Caco-2 (cell line): ENCODE measurements around the gene ISLR. TPM values are rescaled to one million over a fixed set of nuclear protein-coding genes. Genes with fewer than 3 reads are reported as not detected.

Experiments used
- BruUV-seq: library from RNA; stranded (reverse); fragments of 400-500 nt; replicated peaks from 2 replicates; lab custom pipeline; 2021; lab: Mats Ljungman, UMichigan
- CTCF ChIA-PET: fragments of 300-600 bp; sonication (Branson Sonifier 250); formaldehyde crosslinking; loops from one replicate; lab custom pipeline; 2022; ENCODE audit warnings: antibody characterized with exemption; lab: Charles Lee
- POLR2A ChIA-PET: fragments of 300-600 bp; sonication (Branson Sonifier 250); formaldehyde crosslinking; loops from one replicate; lab custom pipeline; 2022; ENCODE audit warnings: antibody characterized with exemption; lab: Charles Lee
- DNase-seq, 2 experiments: peaks; one replicate each; pipeline versions ENCODE4 v3.0.0 to v3.0.0-alpha.2; 2020 to 2022
- H3K27me3 ChIP-seq: replicated peaks from 2 replicates; pipeline ENCODE4 v1.6.0; 2011; ENCODE audit warnings: low read length; ENCODE audit not compliant: control insufficient read depth, insufficient read depth
- H3K36me3 ChIP-seq: 2 replicates; pipeline ENCODE4 v1.5.1; 2011; ENCODE audit warnings: low read length; ENCODE audit not compliant: control insufficient read depth, insufficient read depth
- H3K4me1 ChIP-seq: fragments of 250-450 bp; sonication (Bioruptor Pico); 2 replicates; pipeline ENCODE4 v1.5.1; 2020; ENCODE audit warnings: mild to moderate bottlenecking
- H3K4me3 ChIP-seq: 2 replicates; pipeline ENCODE4 v1.5.1; 2011; ENCODE audit warnings: low read depth, mild to moderate bottlenecking, control low read depth, low read length
- H3K9me3 ChIP-seq: fragments of 250-450 bp; sonication (Bioruptor Pico); 2 replicates; pipeline ENCODE4 v1.5.1; 2020; ENCODE audit warnings: mild to moderate bottlenecking, moderate library complexity
- H3K27ac Mint-ChIP-seq: one replicate; pipeline ENCODE4 v1.8.0; 2022; ENCODE audit warnings: mixed read lengths; ENCODE audit not compliant: unreplicated experiment
- H3K27me3 Mint-ChIP-seq: one replicate; pipeline ENCODE4 v1.8.0; 2022; ENCODE audit warnings: mixed read lengths; ENCODE audit not compliant: insufficient read depth, unreplicated experiment
- H3K36me3 Mint-ChIP-seq: one replicate; pipeline ENCODE4 v1.8.0; 2022; ENCODE audit warnings: mild to moderate bottlenecking, mixed read lengths; ENCODE audit not compliant: insufficient read depth, unreplicated experiment
- H3K4me1 Mint-ChIP-seq: one replicate; pipeline ENCODE4 v1.8.0; 2022; ENCODE audit warnings: low read depth, mixed read lengths; ENCODE audit not compliant: unreplicated experiment
- H3K4me3 Mint-ChIP-seq: one replicate; pipeline ENCODE4 v1.8.0; 2022; ENCODE audit warnings: mild to moderate bottlenecking, moderate library complexity, mixed read lengths; ENCODE audit not compliant: unreplicated experiment
- H3K9me3 Mint-ChIP-seq: one replicate; pipeline ENCODE4 v1.8.0; 2022; ENCODE audit warnings: mixed read lengths; ENCODE audit not compliant: unreplicated experiment
- CTCF ChIP-seq, 2 experiments: fragments of 200-600 bp in 1 of 2; IDR thresholded peaks; 1 replicate in 1 of 2; 2 replicates in 1 of 2; pipeline versions ENCODE4 v1.5.1 to v1.8.0; 2011 to 2022; ENCODE audit warnings: antibody characterized with exemption in 1 of 2, control low read depth in 1 of 2, inconsistent platforms in 1 of 2, low read depth in 1 of 2, low read length in 1 of 2, mild to moderate bottlenecking in 1 of 2, moderate library complexity in 1 of 2; ENCODE audit not compliant: insufficient read depth in 1 of 2, severe bottlenecking in 1 of 2, unreplicated experiment in 1 of 2
- intact Hi-C: fragments of 100-400 bp; cut with micrococcal nuclease; formaldehyde crosslinking; loops from one replicate; pipeline ENCODE4 v1.10.0; 2022; ENCODE audit not compliant: unreplicated experiment
- total RNA-seq: library from RNA; stranded (reverse); gene quantifications from 2 replicates; pipeline ENCODE4 v1.2.3, GENCODE V29; 2022

ISLR gene
- total RNA-seq, 1 experiment from 2014 or later: not detected

- no TSS peak for BruUV-seq
- no peaks in the 10 kb centered on the region for H3K9me3 Mint-ChIP-seq
- no peaks in the 10 kb centered on the region for H3K4me1 Mint-ChIP-seq
- no peaks in the 10 kb centered on the region for H3K36me3 Mint-ChIP-seq
- Histone ChIP-seq H3K36me3 (no peaks in the 10 kb centered on the region), H3K9me3 (no peaks in the 10 kb centered on the region), H3K27me3 (peaks cover 4% of the 10 kb centered on the region), H3K4me3 (no peak overlapping the region), H3K4me1 (no peaks in the 10 kb centered on the region)
- no peak overlapping the region for H3K4me3 Mint-ChIP-seq
- intact Hi-C loops: no loop called here
- peaks cover 47% of the 10 kb centered on the region for H3K27me3 Mint-ChIP-seq
- CTCF ChIA-PET: interaction anchor here (1.0 to 2.4 kb wide), 2 partner anchors 15 to 179 kb away, joined by 3 to 22 read pairs; no protein-coding TSS in a partner anchor
- no peak overlapping the region for H3K27ac Mint-ChIP-seq
- no peak for DNase-seq
- no peak for TF ChIP-seq CTCF (IDR thresholded peaks at IDR 0.05; ENCODE audit: insufficient read depth in 1 of 2, low read depth in 1 of 2, low read length in 1 of 2, severe bottlenecking in 1 of 2, unreplicated experiment in 1 of 2)
- POLR2A ChIA-PET: no interaction called here
Measured at GRCh38 chr15:74128785-74129585, 44.5 kb upstream of the ISLR start.

- Mint-ChIP-seq H3K36me3 (no peaks in the 10 kb centered on the region), H3K27ac (no peak overlapping the region), H3K4me1 (no peaks in the 10 kb centered on the region), H3K9me3 (no peaks in the 10 kb centered on the region), H3K4me3 (no peak overlapping the region), H3K27me3 (peaks cover 47% of the 10 kb centered on the region)
- Histone ChIP-seq H3K9me3 (no peaks in the 10 kb centered on the region), H3K36me3 (no peaks in the 10 kb centered on the region), H3K4me1 (no peaks in the 10 kb centered on the region), H3K27me3 (peaks cover 4% of the 10 kb centered on the region), H3K4me3 (no peak overlapping the region)
- no TSS peak for BruUV-seq
- intact Hi-C loops: no loop called here
- ChIA-PET CTCF (interaction anchor here (2.4 kb wide), 1 partner anchor 178 kb away, joined by 22 read pairs; no protein-coding TSS in a partner anchor), POLR2A (no interaction called here)
- no peak for TF ChIP-seq CTCF (IDR thresholded peaks at IDR 0.05; ENCODE audit: insufficient read depth in 1 of 2, low read depth in 1 of 2, low read length in 1 of 2, severe bottlenecking in 1 of 2, unreplicated experiment in 1 of 2)
- no peak for DNase-seq
Measured at GRCh38 chr15:74129586-74130154, 43.8 kb upstream of the ISLR start.

GRCh38 chr15:74130155-74130848, 43.2 kb upstream of the ISLR start, which contains the start of gene ISLR2:
TSS of gene ISLR2 (plus strand) at chr15:74130586. CDS start at chr15:74132755, 2,169 bp downstream.
- BruUV-seq: no TSS peak
- Mint-ChIP-seq H3K9me3 (no peaks in the 10 kb centered on the region), H3K27ac (no peak within 1 kb of the TSS), H3K27me3 (peaks cover 47% of the 10 kb centered on the region), H3K36me3 (no peaks in the 10 kb centered on the region), H3K4me1 (no peaks in the 10 kb centered on the region), H3K4me3 (no peak within 1 kb of the TSS)
- POLR2A ChIA-PET: no interaction called here
- intact Hi-C loops: no loop called here
- H3K36me3 ChIP-seq: no peaks in the 10 kb centered on the region
- H3K9me3 ChIP-seq: no peaks in the 10 kb centered on the region
- peaks cover 4% of the 10 kb centered on the region for H3K27me3 ChIP-seq
- TF ChIP-seq CTCF (IDR thresholded peaks at IDR 0.05; ENCODE audit: insufficient read depth in 1 of 2, low read depth in 1 of 2, low read length in 1 of 2, severe bottlenecking in 1 of 2, unreplicated experiment in 1 of 2): no peak
- DNase-seq: no peak
- CTCF ChIA-PET: no interaction called here
- H3K4me1 ChIP-seq: no peaks in the 10 kb centered on the region
- no peak within 1 kb of the TSS for H3K4me3 ChIP-seq
